Measurements from ENCODE around the gene SLC22A23. TPM values are rescaled to one million over a fixed set of nuclear protein-coding genes. Genes with fewer than 3 reads are reported as not detected.

Gene SLC22A23
- total RNA-seq, 2 donors from 2014 or later: 11.1 to 13.3 TPM

GRCh38 chr6:3285732-3286131 is 171.1 kb downstream of the SLC22A23 start:
- no peaks in the 10 kb centered on the region for H3K36me3 ChIP-seq (ENCODE audit: control insufficient read depth, insufficient read depth, low read length)
- Mint-ChIP-seq H3K4me3 (no peak overlapping the region), H3K36me3 (ENCODE audit: low read depth) (peaks cover 18% of the 10 kb centered on the region), H3K4me1 (peaks cover 9% of the 10 kb centered on the region), H3K27ac (no peak overlapping the region), H3K9me3 (no peaks in the 10 kb centered on the region), H3K27me3 (ENCODE audit: insufficient read depth) (no peaks in the 10 kb centered on the region)
- DNase-seq: peak; percentile 28
- H3K9ac ChIP-seq (ENCODE audit: extremely low read depth, low read length, poor library complexity, severe bottlenecking): no peak overlapping the region
- peaks cover 9% of the 10 kb centered on the region for H3K4me1 ChIP-seq (ENCODE audit: control insufficient read depth, insufficient read depth, low read length)
- no peak overlapping the region for H3K4me3 ChIP-seq (ENCODE audit: low read length)
- no peak for TF ChIP-seq CTCF (conservative IDR thresholded peaks at IDR 0.05)
- 87 to 93% methylated on average over 4 to 14 of the region's 14 CpGs for WGBS, 2 experiments (ENCODE audit: insufficient coverage in 1 of 2, insufficient read length in 1 of 2)
- H3K27me3 ChIP-seq (ENCODE audit: control insufficient read depth, insufficient read depth, low read length, poor library complexity, severe bottlenecking): no peaks in the 10 kb centered on the region
- peak overlapping the region; percentile 5 for H3K27ac ChIP-seq (ENCODE audit: low read depth, low read length)
- H3K9me3 ChIP-seq (ENCODE audit: control insufficient read depth, low read length): no peaks in the 10 kb centered on the region

- Mint-ChIP-seq H3K36me3 (ENCODE audit: low read depth) (peaks cover 21% of the 10 kb centered on the region), H3K9me3 (no peaks in the 10 kb centered on the region), H3K4me1 (peaks cover 9% of the 10 kb centered on the region), H3K27ac (no peak overlapping the region), H3K4me3 (no peak overlapping the region), H3K27me3 (ENCODE audit: insufficient read depth) (no peaks in the 10 kb centered on the region)
- Histone ChIP-seq H3K27me3 (ENCODE audit: control insufficient read depth, insufficient read depth, low read length, poor library complexity, severe bottlenecking) (no peaks in the 10 kb centered on the region), H3K9me3 (ENCODE audit: control insufficient read depth, low read length) (no peaks in the 10 kb centered on the region), H3K27ac (ENCODE audit: low read depth, low read length) (peak overlapping the region; percentile 5), H3K36me3 (ENCODE audit: control insufficient read depth, insufficient read depth, low read length) (no peaks in the 10 kb centered on the region), H3K4me1 (ENCODE audit: control insufficient read depth, insufficient read depth, low read length) (peaks cover 9% of the 10 kb centered on the region), H3K4me3 (ENCODE audit: low read length) (no peak overlapping the region), H3K9ac (ENCODE audit: extremely low read depth, low read length, poor library complexity, severe bottlenecking) (no peak overlapping the region)
- peak; percentile 42 for DNase-seq
- 94 to 98% methylated on average over 17 to 19 of the region's 19 CpGs for WGBS, 2 experiments (ENCODE audit: insufficient coverage in 1 of 2, insufficient read length in 1 of 2)
- TF ChIP-seq CTCF (conservative IDR thresholded peaks at IDR 0.05): no peak
Measured at GRCh38 chr6:3285049-3285639, 171.7 kb downstream of the SLC22A23 start.

GRCh38 chr6:3284436-3284876 is 172.4 kb downstream of the SLC22A23 start:
- no peak overlapping the region for H3K27ac Mint-ChIP-seq
- WGBS, 2 experiments (ENCODE audit: insufficient coverage in 1 of 2, insufficient read length in 1 of 2): 95 to 97% methylated on average over 6 to 17 of the region's 17 CpGs

More at GRCh38 chr6:3284436-3284876, 172.4 kb downstream of the SLC22A23 start:
- Histone ChIP-seq H3K36me3 (ENCODE audit: control insufficient read depth, insufficient read depth, low read length) (no peaks in the 10 kb centered on the region), H3K4me3 (ENCODE audit: low read length) (no peak overlapping the region), H3K4me1 (ENCODE audit: control insufficient read depth, insufficient read depth, low read length) (peaks cover 9% of the 10 kb centered on the region), H3K27me3 (ENCODE audit: control insufficient read depth, insufficient read depth, low read length, poor library complexity, severe bottlenecking) (no peaks in the 10 kb centered on the region), H3K9ac (ENCODE audit: extremely low read depth, low read length, poor library complexity, severe bottlenecking) (no peak overlapping the region), H3K9me3 (ENCODE audit: control insufficient read depth, low read length) (no peaks in the 10 kb centered on the region), H3K27ac (ENCODE audit: low read depth, low read length) (peak overlapping the region; percentile 5)
- H3K36me3 Mint-ChIP-seq (ENCODE audit: low read depth): peaks cover 25% of the 10 kb centered on the region
- peak; percentile 37 for DNase-seq
- peaks cover 9% of the 10 kb centered on the region for H3K4me1 Mint-ChIP-seq
- no peak for TF ChIP-seq CTCF (conservative IDR thresholded peaks at IDR 0.05)
- no peaks in the 10 kb centered on the region for H3K9me3 Mint-ChIP-seq
- no peak overlapping the region for H3K4me3 Mint-ChIP-seq
- H3K27me3 Mint-ChIP-seq (ENCODE audit: insufficient read depth): no peaks in the 10 kb centered on the region
